Mammary epithelial cell (primary cell): ENCODE results near the gene FXYD6.

Experiments
- EZH2 ChIP-seq: IDR thresholded peaks from 2 replicates; pipeline ENCODE4 v1.6.1; 2012; ENCODE audit warnings: low read length, inconsistent platforms, borderline replicate concordance
- TF ChIP-seq, protein P1 (sequence below), 2 donors: IDR thresholded peaks in 1 of 2; conservative IDR thresholded peaks in 1 of 2; 2 replicates each; pipeline ENCODE4 v1.5.1; 2011 to 2012; ENCODE audit warnings: inconsistent platforms in 2 of 2, low read length in 2 of 2, mild to moderate bottlenecking in 2 of 2, control low read depth in 1 of 2, low read depth in 1 of 2; ENCODE audit not compliant: insufficient read depth in 1 of 2; ENCODE audit errors: extremely low read depth in 1 of 2

DNA sequence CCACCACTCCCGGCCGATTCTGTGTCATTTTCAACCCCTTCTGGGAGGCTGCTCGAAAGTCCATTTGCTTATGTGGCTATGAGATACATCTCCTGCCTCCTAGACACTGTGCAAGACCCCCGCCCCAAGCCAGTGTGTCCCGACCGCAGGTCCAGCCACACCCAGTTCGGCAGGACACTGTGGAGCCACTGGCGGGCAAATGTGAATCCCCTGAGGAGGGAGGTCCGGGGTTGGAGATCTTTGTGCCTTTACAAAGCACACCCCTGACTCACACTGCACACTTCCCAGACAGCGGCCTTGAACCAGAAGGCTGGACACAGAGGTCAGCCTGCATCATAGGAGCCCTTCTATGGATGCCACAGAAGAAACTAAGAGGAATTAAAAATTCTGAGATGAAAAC lies 17.4 kb downstream of the FXYD6 start:
- TF ChIP-seq EZH2: no peak
- TF ChIP-seq, protein P1, sequence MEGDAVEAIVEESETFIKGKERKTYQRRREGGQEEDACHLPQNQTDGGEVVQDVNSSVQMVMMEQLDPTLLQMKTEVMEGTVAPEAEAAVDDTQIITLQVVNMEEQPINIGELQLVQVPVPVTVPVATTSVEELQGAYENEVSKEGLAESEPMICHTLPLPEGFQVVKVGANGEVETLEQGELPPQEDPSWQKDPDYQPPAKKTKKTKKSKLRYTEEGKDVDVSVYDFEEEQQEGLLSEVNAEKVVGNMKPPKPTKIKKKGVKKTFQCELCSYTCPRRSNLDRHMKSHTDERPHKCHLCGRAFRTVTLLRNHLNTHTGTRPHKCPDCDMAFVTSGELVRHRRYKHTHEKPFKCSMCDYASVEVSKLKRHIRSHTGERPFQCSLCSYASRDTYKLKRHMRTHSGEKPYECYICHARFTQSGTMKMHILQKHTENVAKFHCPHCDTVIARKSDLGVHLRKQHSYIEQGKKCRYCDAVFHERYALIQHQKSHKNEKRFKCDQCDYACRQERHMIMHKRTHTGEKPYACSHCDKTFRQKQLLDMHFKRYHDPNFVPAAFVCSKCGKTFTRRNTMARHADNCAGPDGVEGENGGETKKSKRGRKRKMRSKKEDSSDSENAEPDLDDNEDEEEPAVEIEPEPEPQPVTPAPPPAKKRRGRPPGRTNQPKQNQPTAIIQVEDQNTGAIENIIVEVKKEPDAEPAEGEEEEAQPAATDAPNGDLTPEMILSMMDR (conservative IDR thresholded peaks at IDR 0.05 in 1 of 2, IDR thresholded peaks at IDR 0.05 in 1 of 2; ENCODE audit: extremely low read depth in 1 of 2, insufficient read depth in 1 of 2, low read depth in 1 of 2, low read length in 2 of 2): no peak
